Measurements from ENCODE around the gene SIK1.
"Not testable (repeated sequence)": the region's sequence is repeated elsewhere in the genome, so short reads cannot be mapped to it uniquely, and the experiment has no call there.

The SIK1 gene

GRCh38 chr21:43439316-43440075 is 12.6 kb upstream of the SIK1 start:
- not testable (repeated sequence) for DNase-seq

- DNase-seq = not testable (repeated sequence)
Observed at GRCh38 chr21:43436272-43436671, 9.3 kb upstream of the SIK1 start.

GRCh38 chr21:43433340-43434136 is 6.6 kb upstream of the SIK1 start:
- DNase-seq = not testable (repeated sequence)

GRCh38 chr21:43430830-43431416 is 4.0 kb upstream of the SIK1 start:
- not testable (repeated sequence) for DNase-seq

- not testable (repeated sequence) for DNase-seq
Observed at GRCh38 chr21:43428964-43429363, 2.0 kb upstream of the SIK1 start.

GRCh38 chr21:43427242-43427559 is 270 bp upstream of the SIK1 start:
- DNase-seq = not testable (repeated sequence)

- not testable (repeated sequence) for DNase-seq
Observed at GRCh38 chr21:43426004-43426403, 927 bp downstream of the SIK1 start.

- not testable (repeated sequence) for DNase-seq
Observed at GRCh38 chr21:43419475-43419874, 7.5 kb downstream of the SIK1 start.

GRCh38 chr21:43414576-43414975 is 12.4 kb downstream of the SIK1 start:
- DNase-seq = not testable (repeated sequence)

GRCh38 chr21:43412020-43412788 is 14.7 kb downstream of the SIK1 start:
- DNase-seq = not testable (repeated sequence)

GRCh38 chr21:43410456-43411068 is 16.4 kb downstream of the SIK1 start:
- not testable (repeated sequence) for DNase-seq

- DNase-seq = not testable (repeated sequence)
Observed at GRCh38 chr21:43407139-43407538, 19.8 kb downstream of the SIK1 start.

- not testable (repeated sequence) for DNase-seq
Observed at GRCh38 chr21:43404450-43404849, 22.5 kb downstream of the SIK1 start.

- DNase-seq = not testable (repeated sequence)
Observed at GRCh38 chr21:43403651-43404430, 23.1 kb downstream of the SIK1 start.

GRCh38 chr21:43401125-43401524 is 25.8 kb downstream of the SIK1 start:
- DNase-seq = not testable (repeated sequence)

- DNase-seq = not testable (repeated sequence)
Observed at GRCh38 chr21:43399595-43400015, 27.3 kb downstream of the SIK1 start.

- not testable (repeated sequence) for DNase-seq
Observed at GRCh38 chr21:43399136-43399535, 27.8 kb downstream of the SIK1 start.

GRCh38 chr21:43398533-43398932 is 28.4 kb downstream of the SIK1 start:
- DNase-seq = not testable (repeated sequence)

- not testable (repeated sequence) for DNase-seq
Observed at GRCh38 chr21:43398000-43398399, 28.9 kb downstream of the SIK1 start.

GRCh38 chr21:43397439-43397808 is 29.5 kb downstream of the SIK1 start:
- DNase-seq = not testable (repeated sequence)

- not testable (repeated sequence) for DNase-seq
Observed at GRCh38 chr21:43396788-43397438, 30.0 kb downstream of the SIK1 start.
